DOHH2 (cell line): ENCODE data around the gene SMAD3.

Experiments used
- EZH2phosphoT487 ChIP-seq: fragments of 200-600 bp; sonication (generic); IDR thresholded peaks from 2 replicates; pipeline ENCODE4 v1.6.1; 2017; ENCODE audit warnings: borderline replicate concordance, mild to moderate bottlenecking, antibody characterized with exemption, low read length, moderate library complexity, mixed read lengths
- TF ChIP-seq, protein P1 (sequence below): fragments of 200-600 bp; sonication (generic); IDR thresholded peaks from one replicate; pipeline ENCODE4 v1.5.1; 2014; ENCODE audit warnings: antibody characterized with exemption, mild to moderate bottlenecking, low read depth, low read length; ENCODE audit not compliant: poor library complexity, severe bottlenecking

DNA sequence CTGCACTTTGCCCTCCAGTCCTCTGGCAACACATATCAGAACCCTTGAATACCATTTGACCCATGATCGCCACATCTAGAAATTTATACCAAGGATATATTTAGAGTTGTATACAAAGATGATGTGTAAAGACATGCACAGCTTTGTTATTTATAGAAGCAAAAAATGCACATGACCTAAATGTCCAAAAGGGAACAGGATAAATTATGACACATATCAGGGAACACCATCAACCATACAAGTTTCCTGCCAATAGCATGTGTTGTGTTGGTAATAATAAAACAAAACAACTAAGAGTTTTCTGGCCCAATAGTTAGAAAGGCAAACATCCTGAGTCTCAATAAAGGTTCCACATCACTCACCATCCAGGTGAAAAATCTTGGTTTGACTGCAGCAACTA is 137.6 kb downstream of the SMAD3 start:
- TF ChIP-seq, protein P1, sequence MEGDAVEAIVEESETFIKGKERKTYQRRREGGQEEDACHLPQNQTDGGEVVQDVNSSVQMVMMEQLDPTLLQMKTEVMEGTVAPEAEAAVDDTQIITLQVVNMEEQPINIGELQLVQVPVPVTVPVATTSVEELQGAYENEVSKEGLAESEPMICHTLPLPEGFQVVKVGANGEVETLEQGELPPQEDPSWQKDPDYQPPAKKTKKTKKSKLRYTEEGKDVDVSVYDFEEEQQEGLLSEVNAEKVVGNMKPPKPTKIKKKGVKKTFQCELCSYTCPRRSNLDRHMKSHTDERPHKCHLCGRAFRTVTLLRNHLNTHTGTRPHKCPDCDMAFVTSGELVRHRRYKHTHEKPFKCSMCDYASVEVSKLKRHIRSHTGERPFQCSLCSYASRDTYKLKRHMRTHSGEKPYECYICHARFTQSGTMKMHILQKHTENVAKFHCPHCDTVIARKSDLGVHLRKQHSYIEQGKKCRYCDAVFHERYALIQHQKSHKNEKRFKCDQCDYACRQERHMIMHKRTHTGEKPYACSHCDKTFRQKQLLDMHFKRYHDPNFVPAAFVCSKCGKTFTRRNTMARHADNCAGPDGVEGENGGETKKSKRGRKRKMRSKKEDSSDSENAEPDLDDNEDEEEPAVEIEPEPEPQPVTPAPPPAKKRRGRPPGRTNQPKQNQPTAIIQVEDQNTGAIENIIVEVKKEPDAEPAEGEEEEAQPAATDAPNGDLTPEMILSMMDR: no peak
- TF ChIP-seq EZH2phosphoT487: no peak
